PFSK-1 (cell line): ENCODE results near the gene PTPRK.

Source experiments
- FOXP2 ChIP-seq: optimal IDR thresholded peaks from 2 replicates; pipeline ENCODE3; 2011; ENCODE audit warnings: borderline replicate concordance, control low read depth, inconsistent platforms; ENCODE audit not compliant: insufficient read depth; ENCODE audit errors: extremely low read length, extremely low read depth
- POLR2AphosphoS5 ChIP-seq: IDR thresholded peaks from 2 replicates; pipeline ENCODE4 v1.6.1; 2012; ENCODE audit warnings: low read depth, mild to moderate bottlenecking, control low read depth, low read length, moderate library complexity
- REST ChIP-seq, 2 experiments: IDR thresholded peaks; 2 replicates each; pipeline versions ENCODE4 v1.6.1 to v1.8.0; 2011 to 2012; ENCODE audit warnings: low read depth in 2 of 2, low read length in 2 of 2, control low read depth in 1 of 2, inconsistent platforms in 1 of 2, mild to moderate bottlenecking in 1 of 2, moderate library complexity in 1 of 2; ENCODE audit not compliant: insufficient read depth in 1 of 2
- SIN3A ChIP-seq: IDR thresholded peaks from 2 replicates; pipeline ENCODE4 v1.6.1; 2012; ENCODE audit warnings: mild to moderate bottlenecking, low read length, moderate library complexity, borderline replicate concordance; ENCODE audit not compliant: insufficient read depth
- TAF1 ChIP-seq: IDR thresholded peaks from 2 replicates; pipeline ENCODE4 v1.6.1; 2012; ENCODE audit warnings: low read length, control low read depth, borderline replicate concordance; ENCODE audit not compliant: insufficient read depth

Gene PTPRK

DNA sequence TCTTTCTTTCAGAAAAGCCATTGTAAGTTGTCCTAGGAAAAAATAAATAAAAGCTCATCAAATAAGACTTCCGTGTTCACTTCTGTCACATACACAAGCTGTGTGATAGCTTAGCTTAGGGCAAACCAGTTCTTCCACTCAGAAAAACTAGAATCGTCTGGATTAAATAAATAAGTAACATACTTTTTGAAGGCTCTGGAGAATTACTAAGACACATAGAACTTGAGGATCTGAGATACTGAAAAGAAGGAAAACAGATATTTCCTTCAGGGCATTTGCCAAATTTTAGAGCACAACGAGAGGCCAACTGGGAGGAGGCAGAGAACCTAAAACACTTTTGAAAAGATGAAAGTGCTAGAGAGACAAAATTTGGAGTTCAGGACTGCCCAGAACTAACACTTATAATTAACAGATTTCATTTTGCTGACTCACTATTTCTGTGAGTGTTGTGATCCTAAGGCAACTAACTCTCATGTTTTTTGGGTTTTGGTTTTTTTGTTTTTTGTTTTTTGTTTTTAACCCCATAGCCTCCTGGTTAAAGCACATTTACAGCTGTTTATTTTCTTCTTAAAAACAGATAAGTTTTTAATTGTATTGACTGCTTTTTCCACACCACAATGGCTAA is 580.8 kb downstream of the PTPRK start:
- TF ChIP-seq TAF1 (no peak), SIN3A (no peak), FOXP2 (no peak), REST (IDR thresholded peaks at IDR 0.05; ENCODE audit: insufficient read depth in 1 of 2, low read depth in 2 of 2, low read length in 2 of 2) (no peak), POLR2AphosphoS5 (no peak)

GRCh38 chr6:127938701-127939100 is 581.7 kb downstream of the PTPRK start:
- no peak for TF ChIP-seq REST (IDR thresholded peaks at IDR 0.05; ENCODE audit: insufficient read depth in 1 of 2, low read depth in 2 of 2, low read length in 2 of 2)
- TF ChIP-seq SIN3A: no peak
- TF ChIP-seq TAF1: no peak
- no peak for TF ChIP-seq POLR2AphosphoS5
- no peak for TF ChIP-seq FOXP2

DNA sequence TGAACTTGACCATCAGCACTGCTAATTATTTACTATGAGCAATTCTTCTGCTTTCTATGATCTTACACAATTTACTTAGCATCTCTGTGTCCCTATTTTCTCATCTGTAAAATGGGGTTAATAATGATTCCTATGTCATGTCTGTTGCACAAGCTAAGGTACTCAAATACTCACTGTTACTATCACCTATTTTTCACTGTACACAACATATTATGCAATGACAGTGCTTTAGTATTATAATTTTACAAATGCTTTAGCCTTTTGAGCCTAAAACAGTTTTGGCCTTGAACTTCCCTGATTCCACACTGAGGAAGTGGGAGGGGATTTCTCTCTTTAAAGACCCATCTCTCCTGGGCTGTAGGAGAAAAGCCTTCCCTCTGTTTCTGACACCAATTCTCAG is 582.7 kb downstream of the PTPRK start:
- TF ChIP-seq REST (IDR thresholded peaks at IDR 0.05; ENCODE audit: insufficient read depth in 1 of 2, low read depth in 2 of 2, low read length in 2 of 2): no peak
- no peak for TF ChIP-seq SIN3A
- TF ChIP-seq FOXP2: no peak
- TF ChIP-seq POLR2AphosphoS5: no peak
- no peak for TF ChIP-seq TAF1

- TF ChIP-seq TAF1 (no peak), POLR2AphosphoS5 (no peak), FOXP2 (no peak), REST (IDR thresholded peaks at IDR 0.05; ENCODE audit: insufficient read depth in 1 of 2, low read depth in 2 of 2, low read length in 2 of 2) (no peak), SIN3A (no peak)
These were observed 583.3 kb downstream of the PTPRK start for GRCh38 chr6:127937102-127937501.
